Endothelial cell of umbilical vein (primary cell): ENCODE results near the gene GRID2. TPM values are rescaled to one million over a fixed set of nuclear protein-coding genes. Genes with fewer than 3 reads are reported as not detected.

Source experiments
- BruUV-seq: library from RNA; stranded (reverse); fragments of 400-500 nt; replicated peaks from 2 replicates; lab custom pipeline; 2021; lab: Mats Ljungman, UMichigan
- CTCF ChIA-PET: fragments of 300-600, 350-600 bp; sonication (Branson Sonifier 250); formaldehyde crosslinking; loops from one replicate; lab custom pipeline; 2021; ENCODE audit warnings: antibody characterized with exemption, inconsistent platforms; lab: Charles Lee
- POLR2A ChIA-PET: fragments of 300-600, 350-600 bp; sonication (Branson Sonifier 250); formaldehyde crosslinking; loops from one replicate; lab custom pipeline; 2021; ENCODE audit warnings: antibody characterized with exemption, inconsistent platforms; lab: Charles Lee
- DNase-seq: peaks from one replicate; pipeline ENCODE4 v3.0.0-alpha.2; 2011; ENCODE audit warnings: low read depth, low spot score
- FAIRE-seq: peaks from 2 replicates; lab custom pipeline; 2011; peaks lifted over from hg19 to GRCh38; lab: Jason Lieb, UNC
- H2AFZ ChIP-seq: 2 replicates; pipeline ENCODE4 v1.6.0; 2012; ENCODE audit warnings: low read depth, low read length, control low read depth, inconsistent platforms
- H3K27ac ChIP-seq: 2 replicates; pipeline ENCODE4 v1.5.1; 2011; ENCODE audit warnings: low read depth, mild to moderate bottlenecking, control low read depth, low read length, moderate library complexity; ENCODE audit not compliant: insufficient read depth
- H3K27me3 ChIP-seq, 2 experiments: 2 replicates each; pipeline versions ENCODE4 v1.6.0 to v1.6.1; 2011; ENCODE audit warnings: low read length in 2 of 2, mixed read lengths in 1 of 2; ENCODE audit not compliant: control insufficient read depth in 2 of 2, insufficient read depth in 2 of 2
- H3K36me3 ChIP-seq, 2 experiments: 2 replicates in 1 of 2; 3 replicates in 1 of 2; pipeline ENCODE4 v1.5.1; 2011; ENCODE audit warnings: low read length in 2 of 2, mild to moderate bottlenecking in 1 of 2, moderate library complexity in 1 of 2; ENCODE audit not compliant: control insufficient read depth in 2 of 2, insufficient read depth in 2 of 2; ENCODE audit errors: extremely low read depth in 1 of 2
- H3K4me1 ChIP-seq: 3 replicates; pipeline ENCODE4 v1.5.1; 2011; ENCODE audit warnings: mild to moderate bottlenecking, low read length; ENCODE audit not compliant: control insufficient read depth, insufficient read depth; ENCODE audit errors: extremely low read depth
- H3K4me2 ChIP-seq: 2 replicates; pipeline ENCODE4 v1.6.1; 2011; ENCODE audit warnings: low read length, control low read depth, mixed read lengths; ENCODE audit not compliant: insufficient read depth
- H3K4me3 ChIP-seq, 3 experiments: fragments of 200-600 bp in 1 of 3; sonication (generic), shearing (Covaris generic) in 1 of 3; replicated peaks in 1 of 3; 2 replicates each; pipeline ENCODE4 v1.5.1; 2011 to 2016; ENCODE audit warnings: control low read depth in 3 of 3, low read length in 3 of 3, mild to moderate bottlenecking in 2 of 3, inconsistent platforms in 1 of 3, low read depth in 1 of 3, moderate library complexity in 1 of 3; ENCODE audit not compliant: insufficient read depth in 1 of 3
- H3K79me2 ChIP-seq: 2 replicates; pipeline ENCODE4 v1.6.0; 2012; ENCODE audit warnings: low read length, inconsistent platforms; ENCODE audit not compliant: control insufficient read depth, insufficient read depth
- H3K9ac ChIP-seq: replicated peaks from 2 replicates; pipeline ENCODE3; 2011; ENCODE audit warnings: low read length, control low read depth; ENCODE audit not compliant: insufficient read depth; ENCODE audit errors: extremely low read depth
- H3K9me1 ChIP-seq: replicated peaks from 3 replicates; pipeline ENCODE4 v1.6.0; 2011; ENCODE audit warnings: mild to moderate bottlenecking, low read length; ENCODE audit not compliant: control insufficient read depth, insufficient read depth; ENCODE audit errors: extremely low read depth
- H3K9me3 ChIP-seq: replicated peaks from 2 replicates; pipeline ENCODE4 v1.5.1; 2012; ENCODE audit warnings: low read length, inconsistent platforms; ENCODE audit not compliant: control insufficient read depth, insufficient read depth
- H4K20me1 ChIP-seq: replicated peaks from 2 replicates; pipeline ENCODE3; 2011; ENCODE audit warnings: mild to moderate bottlenecking, low read length; ENCODE audit not compliant: control insufficient read depth, insufficient read depth; ENCODE audit errors: extremely low read depth
- EZH2 ChIP-seq: IDR thresholded peaks from 2 replicates; pipeline ENCODE4 v1.6.1; 2012; ENCODE audit warnings: borderline replicate concordance, low read depth, mild to moderate bottlenecking, moderate library complexity, low read length, inconsistent platforms; ENCODE audit not compliant: severe bottlenecking
- FOS ChIP-seq: IDR thresholded peaks from 2 replicates; pipeline ENCODE4 v1.6.1; 2011; ENCODE audit warnings: mild to moderate bottlenecking, low read length, moderate library complexity, borderline replicate concordance; ENCODE audit not compliant: insufficient read depth
- GATA2 ChIP-seq: IDR thresholded peaks from 2 replicates; pipeline ENCODE4 v1.7.0; 2011; ENCODE audit warnings: low read depth, mild to moderate bottlenecking, moderate library complexity, mixed read lengths, low read length; ENCODE audit not compliant: insufficient read length, insufficient read depth
- JUN ChIP-seq: IDR thresholded peaks from 2 replicates; pipeline ENCODE4 v1.6.1; 2011; ENCODE audit warnings: borderline replicate concordance, low read depth; ENCODE audit not compliant: insufficient read length, insufficient read depth
- MYC ChIP-seq: IDR thresholded peaks from one replicate; pipeline ENCODE4 v1.6.1; 2011; ENCODE audit warnings: mild to moderate bottlenecking, low read depth, low read length
- POLR2A ChIP-seq: IDR thresholded peaks from 2 replicates; pipeline ENCODE4 v1.6.1; 2012; ENCODE audit warnings: low read depth, mild to moderate bottlenecking, control low read depth, low read length
- POLR2AphosphoS5 ChIP-seq: IDR thresholded peaks from 2 replicates; pipeline ENCODE4 v1.6.1; 2012; ENCODE audit warnings: low read depth, mild to moderate bottlenecking, control low read depth, low read length, moderate library complexity; ENCODE audit not compliant: insufficient read depth
- dilution Hi-C: fragments of 300-500 bp; cut with MboI; formaldehyde crosslinking; loops from one replicate; pipeline ENCODE4 v1.15.0; 2019; ENCODE audit warnings: low sequenced_read_pairs; ENCODE audit not compliant: extremely low pct_ligation_motif_present
- intact Hi-C: fragments of 100-400 bp; cut with micrococcal nuclease; formaldehyde crosslinking; loops from one replicate; pipeline ENCODE4 v1.10.0; 2022
- polyA plus RNA-seq, 4 experiments: library from polyadenylated mRNA; depleted of rRNA in 3 of 4; stranded (reverse) in 3 of 4; unstranded in 1 of 4; fragments of >200 nt; gene quantifications; 2 replicates each; pipeline versions ENCODE4 v1.2.1 to v1.2.3, GENCODE V29; 2011 to 2012; ENCODE audit warnings: missing spikeins in 1 of 4
- total RNA-seq: library from RNA; stranded (reverse); gene quantifications from 2 replicates; pipeline ENCODE4 v1.2.3, GENCODE V29; 2021
- TF ChIP-seq, protein P1 (sequence below): IDR thresholded peaks from 2 replicates; pipeline ENCODE4 v1.6.1; 2011; ENCODE audit not compliant: insufficient read depth, insufficient read length
- TF ChIP-seq, protein P2 (sequence below), 2 donors: IDR thresholded peaks; 1 replicate in 1 of 2; 2 replicates in 1 of 2; pipeline ENCODE4 v1.5.1; 2011; ENCODE audit warnings: low read length in 2 of 2, mild to moderate bottlenecking in 2 of 2, moderate library complexity in 2 of 2, control low read depth in 1 of 2, inconsistent platforms in 1 of 2, low read depth in 1 of 2; ENCODE audit not compliant: insufficient read depth in 1 of 2; ENCODE audit errors: extremely low read depth in 1 of 2

GRID2 gene
- total and polyA plus RNA-seq, 2 donors (not counting 3 experiments of a cell fraction or from before 2014, with no cell fraction given), result not detected

DNA sequence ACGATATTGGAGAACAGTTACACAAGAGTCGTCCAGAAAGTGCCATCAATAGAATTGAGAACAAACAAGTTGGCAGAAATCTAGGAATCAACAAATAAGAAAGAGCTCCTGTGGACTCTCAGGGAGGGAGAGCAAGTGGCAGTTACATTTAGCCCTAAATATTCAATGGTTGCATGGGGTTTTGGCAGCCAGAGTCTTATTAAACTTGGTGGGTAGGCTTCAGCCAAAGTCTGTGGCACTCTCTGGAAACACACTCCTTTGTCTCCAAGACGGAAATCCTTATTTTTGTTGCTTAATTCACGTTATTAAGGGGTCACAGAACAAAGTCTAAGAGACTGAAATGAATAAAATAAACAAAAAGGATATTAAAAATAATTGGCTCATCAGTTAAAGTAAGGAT, 782.6 kb downstream of the GRID2 start:
- no peaks in the 10 kb centered on the region for H3K36me3 ChIP-seq
- BruUV-seq, result no TSS peak
- H3K4me2 ChIP-seq, result no peak overlapping the region
- H3K27me3 ChIP-seq, result no peaks in the 10 kb centered on the region
- no peaks in the 10 kb centered on the region for H3K9me3 ChIP-seq
- dilution Hi-C loops (no loop called here), intact Hi-C loops (no loop called here)
- H3K9ac ChIP-seq, result no peak overlapping the region
- H4K20me1 ChIP-seq, result no peaks in the 10 kb centered on the region
- H3K4me1 ChIP-seq, result no peaks in the 10 kb centered on the region
- TF ChIP-seq, protein P1, sequence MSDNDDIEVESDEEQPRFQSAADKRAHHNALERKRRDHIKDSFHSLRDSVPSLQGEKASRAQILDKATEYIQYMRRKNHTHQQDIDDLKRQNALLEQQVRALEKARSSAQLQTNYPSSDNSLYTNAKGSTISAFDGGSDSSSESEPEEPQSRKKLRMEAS, result no peak
- TF ChIP-seq POLR2AphosphoS5, result no peak
- TF ChIP-seq, protein P2, sequence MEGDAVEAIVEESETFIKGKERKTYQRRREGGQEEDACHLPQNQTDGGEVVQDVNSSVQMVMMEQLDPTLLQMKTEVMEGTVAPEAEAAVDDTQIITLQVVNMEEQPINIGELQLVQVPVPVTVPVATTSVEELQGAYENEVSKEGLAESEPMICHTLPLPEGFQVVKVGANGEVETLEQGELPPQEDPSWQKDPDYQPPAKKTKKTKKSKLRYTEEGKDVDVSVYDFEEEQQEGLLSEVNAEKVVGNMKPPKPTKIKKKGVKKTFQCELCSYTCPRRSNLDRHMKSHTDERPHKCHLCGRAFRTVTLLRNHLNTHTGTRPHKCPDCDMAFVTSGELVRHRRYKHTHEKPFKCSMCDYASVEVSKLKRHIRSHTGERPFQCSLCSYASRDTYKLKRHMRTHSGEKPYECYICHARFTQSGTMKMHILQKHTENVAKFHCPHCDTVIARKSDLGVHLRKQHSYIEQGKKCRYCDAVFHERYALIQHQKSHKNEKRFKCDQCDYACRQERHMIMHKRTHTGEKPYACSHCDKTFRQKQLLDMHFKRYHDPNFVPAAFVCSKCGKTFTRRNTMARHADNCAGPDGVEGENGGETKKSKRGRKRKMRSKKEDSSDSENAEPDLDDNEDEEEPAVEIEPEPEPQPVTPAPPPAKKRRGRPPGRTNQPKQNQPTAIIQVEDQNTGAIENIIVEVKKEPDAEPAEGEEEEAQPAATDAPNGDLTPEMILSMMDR (IDR thresholded peaks at IDR 0.05; ENCODE audit: extremely low read depth in 1 of 2, insufficient read depth in 1 of 2, low read depth in 1 of 2, low read length in 2 of 2), result no peak
- TF ChIP-seq EZH2, result no peak
- TF ChIP-seq FOS, result no peak
- TF ChIP-seq GATA2, result no peak
- no peak for TF ChIP-seq MYC
- TF ChIP-seq JUN, result no peak
- TF ChIP-seq POLR2A, result no peak
- DNase-seq, result no peak
- POLR2A ChIA-PET, result no interaction called here
- H3K79me2 ChIP-seq, result no peaks in the 10 kb centered on the region
- no peak overlapping the region for H2AFZ ChIP-seq
- FAIRE-seq, result no peak
- CTCF ChIA-PET, result no interaction called here
- H3K27ac ChIP-seq, result no peak overlapping the region
- no peaks in the 10 kb centered on the region for H3K9me1 ChIP-seq
- H3K4me3 ChIP-seq, result no peak overlapping the region
